ENCODE measurements around the gene RNASE9.
"Not testable (repeated sequence)": the region's sequence is repeated elsewhere in the genome, so short reads cannot be mapped to it uniquely, and the experiment has no call there.

Gene RNASE9

DNA sequence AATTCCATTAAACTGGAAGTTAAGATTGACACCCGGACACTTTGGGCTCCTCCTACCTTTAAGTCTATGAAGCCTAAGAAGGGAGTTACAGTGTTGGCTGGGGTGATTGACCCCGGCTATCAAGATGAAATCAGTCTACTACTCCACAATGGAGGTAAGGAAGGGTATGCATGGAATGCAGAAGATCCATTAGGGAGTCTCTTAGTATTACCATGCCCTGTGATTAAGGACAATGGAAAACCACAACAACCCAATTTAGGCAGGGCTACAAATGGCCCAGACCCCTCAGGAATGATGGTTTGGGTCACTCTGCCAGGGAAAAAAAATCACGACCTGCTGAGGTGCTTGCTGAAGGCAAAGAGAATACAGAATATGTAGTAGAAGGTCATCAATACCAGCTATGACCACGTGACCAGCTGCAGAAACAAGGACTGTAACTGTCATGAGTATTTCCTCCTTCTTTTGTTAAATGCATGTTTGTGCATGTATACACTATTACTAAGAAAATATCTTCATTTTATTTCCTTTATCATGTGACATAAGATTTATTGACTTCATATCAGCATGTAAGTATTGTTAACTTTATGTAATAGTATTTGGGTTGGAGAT lies 11.6 kb upstream of the RNASE9 start:
- H3K27me3 ChIP-seq (ENCODE audit: control insufficient read depth in 1 of 2, insufficient read depth in 2 of 2, low read length in 2 of 2); H3K9ac ChIP-seq (ENCODE audit: low read length in 2 of 2); H3K4me3 ChIP-seq (ENCODE audit: low read length in 2 of 2); H3K27ac ChIP-seq (ENCODE audit: low read length); H3K36me3 ChIP-seq (ENCODE audit: control insufficient read depth in 2 of 2, insufficient read depth in 2 of 2, low read length in 2 of 2); H3K4me1 ChIP-seq (ENCODE audit: control insufficient read depth, insufficient read depth, low read length): not testable (repeated sequence)
- peaks cover 10 to 12% of the 10 kb centered on the region in 2 donors for H3K9me3 ChIP-seq (ENCODE audit: control insufficient read depth in 2 of 2, low read length in 2 of 2)

DNA sequence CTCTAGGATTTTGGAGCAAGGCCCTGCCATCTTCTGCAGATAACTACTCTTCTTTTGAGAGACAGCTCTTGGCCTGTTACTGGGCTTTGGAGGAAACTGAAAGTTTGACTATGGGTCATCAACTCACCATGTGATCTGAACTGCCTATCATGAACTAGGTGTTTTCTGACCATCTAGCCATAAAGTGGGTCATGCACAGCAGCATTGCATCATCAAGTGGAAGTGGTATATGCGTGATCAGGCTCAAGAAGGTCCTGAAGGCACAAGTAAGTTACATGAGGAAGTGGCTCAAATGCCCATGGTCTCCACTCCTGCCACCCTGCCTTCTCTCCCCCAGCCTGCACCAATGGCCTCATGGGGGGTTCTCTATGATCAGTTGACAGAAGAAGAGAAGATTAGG lies 9.9 kb upstream of the RNASE9 start:
- not testable (repeated sequence) for H3K36me3 ChIP-seq (ENCODE audit: control insufficient read depth in 2 of 2, insufficient read depth in 2 of 2, low read length in 2 of 2); H3K27me3 ChIP-seq (ENCODE audit: control insufficient read depth in 1 of 2, insufficient read depth in 2 of 2, low read length in 2 of 2); H3K27ac ChIP-seq (ENCODE audit: low read length); H3K4me3 ChIP-seq (ENCODE audit: low read length in 2 of 2); H3K4me1 ChIP-seq (ENCODE audit: control insufficient read depth, insufficient read depth, low read length); H3K9ac ChIP-seq (ENCODE audit: low read length in 2 of 2)
- peaks cover 10 to 12% of the 10 kb centered on the region in 2 donors for H3K9me3 ChIP-seq (ENCODE audit: control insufficient read depth in 2 of 2, low read length in 2 of 2)

DNA sequence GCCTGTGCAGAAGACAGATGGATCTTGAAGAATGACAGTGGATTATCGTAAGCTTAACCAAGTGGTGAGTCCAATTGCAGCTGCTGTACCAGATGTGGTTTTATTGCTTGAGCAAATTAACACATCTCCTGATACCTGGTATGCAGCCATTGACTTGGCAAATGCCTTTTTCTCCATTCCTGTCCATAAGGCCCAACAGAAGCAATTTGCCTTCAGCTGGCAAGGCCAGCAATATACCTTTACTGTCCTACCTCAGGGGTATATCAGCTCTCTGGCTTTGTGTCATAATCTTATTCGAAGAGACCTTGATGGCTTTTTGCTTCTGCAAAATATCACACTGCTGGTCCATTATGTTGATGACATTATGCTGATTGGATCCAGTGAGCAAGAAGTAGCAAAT lies 9.0 kb upstream of the RNASE9 start:
- not testable (repeated sequence) for H3K27ac ChIP-seq (ENCODE audit: low read length); H3K4me3 ChIP-seq (ENCODE audit: low read length in 2 of 2); H3K36me3 ChIP-seq (ENCODE audit: control insufficient read depth in 2 of 2, insufficient read depth in 2 of 2, low read length in 2 of 2); H3K27me3 ChIP-seq (ENCODE audit: control insufficient read depth in 1 of 2, insufficient read depth in 2 of 2, low read length in 2 of 2); H3K9ac ChIP-seq (ENCODE audit: low read length in 2 of 2); H3K4me1 ChIP-seq (ENCODE audit: control insufficient read depth, insufficient read depth, low read length)
- peaks cover 10 to 12% of the 10 kb centered on the region in 2 donors for H3K9me3 ChIP-seq (ENCODE audit: control insufficient read depth in 2 of 2, low read length in 2 of 2)

DNA sequence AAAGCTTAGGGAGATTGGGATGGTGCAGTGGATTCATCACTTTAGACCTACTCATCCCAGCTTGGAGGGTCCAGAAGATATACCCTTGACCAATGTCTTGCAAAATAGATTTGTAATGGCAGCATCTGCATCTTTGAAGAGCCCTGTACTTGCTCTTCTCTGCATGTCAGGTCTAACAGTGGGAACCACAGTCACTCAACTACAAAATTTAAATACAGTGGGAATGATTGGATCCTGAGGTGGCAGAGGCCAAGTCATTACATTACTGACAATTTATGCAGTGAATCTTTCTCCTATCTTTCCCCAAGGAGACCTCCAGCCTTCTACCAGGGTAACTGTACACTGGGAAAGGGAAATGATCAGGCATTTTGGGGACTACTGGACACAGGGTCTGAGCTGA lies 8.2 kb upstream of the RNASE9 start:
- no peak overlapping the region for H3K27ac ChIP-seq (ENCODE audit: low read length)
- H3K9ac ChIP-seq (ENCODE audit: low read length in 2 of 2), result no peak overlapping the region
- H3K4me3 ChIP-seq (ENCODE audit: low read length in 2 of 2), result no peak overlapping the region
- H3K27me3 ChIP-seq (ENCODE audit: control insufficient read depth in 1 of 2, insufficient read depth in 2 of 2, low read length in 2 of 2), result no peaks in the 10 kb centered on the region
- H3K9me3 ChIP-seq (ENCODE audit: control insufficient read depth in 2 of 2, low read length in 2 of 2), result peaks cover 10 to 12% of the 10 kb centered on the region in 2 donors
- no peaks in the 10 kb centered on the region for H3K36me3 ChIP-seq (ENCODE audit: control insufficient read depth in 2 of 2, insufficient read depth in 2 of 2, low read length in 2 of 2)
- H3K4me1 ChIP-seq (ENCODE audit: control insufficient read depth, insufficient read depth, low read length), result no peaks in the 10 kb centered on the region

DNA sequence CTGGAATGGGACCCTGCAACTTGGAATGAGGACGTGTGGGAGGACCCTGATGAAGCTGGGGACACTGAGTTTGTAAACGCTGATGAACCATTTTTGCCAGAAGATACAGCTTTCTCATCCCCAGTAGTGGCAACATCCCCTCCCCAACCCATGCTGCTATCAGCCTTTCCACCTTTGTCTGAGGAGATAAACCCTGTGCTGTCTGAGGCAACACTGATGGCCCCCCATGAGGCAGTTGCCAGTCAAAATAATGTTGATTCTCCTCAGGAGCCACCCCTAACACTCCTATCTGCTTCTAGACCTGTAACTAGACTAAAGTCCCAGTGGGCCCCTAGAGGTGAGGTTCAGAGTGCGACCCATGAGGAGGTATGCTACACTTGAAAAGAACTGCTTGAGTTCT lies 7.5 kb upstream of the RNASE9 start:
- H3K9ac ChIP-seq (ENCODE audit: low read length in 2 of 2), result no peak overlapping the region
- no peak overlapping the region for H3K27ac ChIP-seq (ENCODE audit: low read length)
- no peaks in the 10 kb centered on the region for H3K36me3 ChIP-seq (ENCODE audit: control insufficient read depth in 2 of 2, insufficient read depth in 2 of 2, low read length in 2 of 2)
- H3K4me1 ChIP-seq (ENCODE audit: control insufficient read depth, insufficient read depth, low read length), result no peaks in the 10 kb centered on the region
- no peak overlapping the region for H3K4me3 ChIP-seq (ENCODE audit: low read length in 2 of 2)
- no peaks in the 10 kb centered on the region for H3K27me3 ChIP-seq (ENCODE audit: control insufficient read depth in 1 of 2, insufficient read depth in 2 of 2, low read length in 2 of 2)
- peaks cover 10 to 12% of the 10 kb centered on the region in 2 donors for H3K9me3 ChIP-seq (ENCODE audit: control insufficient read depth in 2 of 2, low read length in 2 of 2)

DNA sequence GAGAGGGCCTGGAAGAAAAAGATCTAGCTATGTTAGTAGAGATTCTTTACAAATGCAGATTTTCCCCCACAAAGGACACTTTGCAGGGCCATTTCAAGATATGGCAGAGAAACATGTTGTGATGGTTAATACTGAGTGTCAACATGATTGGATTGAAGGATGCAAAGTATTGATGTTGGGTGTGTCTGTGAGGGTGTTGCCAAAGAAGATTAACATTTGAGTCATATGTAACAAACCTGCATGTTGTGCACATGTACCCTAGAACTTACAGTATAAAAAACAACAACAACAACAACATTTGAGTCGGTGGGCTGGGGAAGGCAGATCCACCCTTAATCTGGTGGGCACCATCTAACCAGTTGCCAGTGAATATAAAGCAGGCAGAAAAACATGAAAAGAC lies 6.4 kb upstream of the RNASE9 start:
- H3K4me3 ChIP-seq (ENCODE audit: low read length in 2 of 2); H3K4me1 ChIP-seq (ENCODE audit: control insufficient read depth, insufficient read depth, low read length); H3K27ac ChIP-seq (ENCODE audit: low read length); H3K9ac ChIP-seq (ENCODE audit: low read length in 2 of 2); H3K27me3 ChIP-seq (ENCODE audit: control insufficient read depth in 1 of 2, insufficient read depth in 2 of 2, low read length in 2 of 2); H3K36me3 ChIP-seq (ENCODE audit: control insufficient read depth in 2 of 2, insufficient read depth in 2 of 2, low read length in 2 of 2): not testable (repeated sequence)
- peaks cover 10 to 12% of the 10 kb centered on the region in 2 donors for H3K9me3 ChIP-seq (ENCODE audit: control insufficient read depth in 2 of 2, low read length in 2 of 2)

DNA sequence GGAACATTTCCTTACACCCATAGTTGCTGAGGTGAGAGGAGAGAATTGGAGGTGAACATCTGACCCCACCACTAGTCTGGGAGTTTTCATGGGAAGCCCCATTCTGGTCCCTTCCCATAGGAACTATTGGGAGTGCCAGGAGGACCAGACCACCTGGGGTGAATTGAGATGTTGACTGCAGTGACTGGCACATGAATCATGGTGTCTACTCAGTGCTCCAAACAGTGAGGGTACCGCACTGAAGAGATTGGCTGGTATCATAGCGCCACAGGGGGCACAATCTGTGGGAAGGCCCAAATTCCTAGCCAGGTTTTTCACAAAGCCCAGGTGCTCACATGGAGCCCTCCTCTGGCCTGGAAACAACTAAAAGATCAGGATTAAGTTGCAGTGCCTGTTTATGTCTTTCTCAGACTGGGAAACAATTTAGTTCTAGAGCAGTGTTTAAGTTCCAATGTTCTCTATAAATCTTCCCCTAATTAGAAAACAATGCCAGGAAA lies 3.7 kb upstream of the RNASE9 start:
- H3K9ac ChIP-seq (ENCODE audit: low read length in 2 of 2), result no peak overlapping the region
- H3K4me1 ChIP-seq (ENCODE audit: control insufficient read depth, insufficient read depth, low read length), result no peaks in the 10 kb centered on the region
- no peak overlapping the region for H3K27ac ChIP-seq (ENCODE audit: low read length)
- no peaks in the 10 kb centered on the region for H3K36me3 ChIP-seq (ENCODE audit: control insufficient read depth in 2 of 2, insufficient read depth in 2 of 2, low read length in 2 of 2)
- H3K4me3 ChIP-seq (ENCODE audit: low read length in 2 of 2), result no peak overlapping the region
- H3K9me3 ChIP-seq (ENCODE audit: control insufficient read depth in 2 of 2, low read length in 2 of 2), result peaks cover 8 to 12% of the 10 kb centered on the region in 2 donors
- no peaks in the 10 kb centered on the region for H3K27me3 ChIP-seq (ENCODE audit: control insufficient read depth in 1 of 2, insufficient read depth in 2 of 2, low read length in 2 of 2)

DNA sequence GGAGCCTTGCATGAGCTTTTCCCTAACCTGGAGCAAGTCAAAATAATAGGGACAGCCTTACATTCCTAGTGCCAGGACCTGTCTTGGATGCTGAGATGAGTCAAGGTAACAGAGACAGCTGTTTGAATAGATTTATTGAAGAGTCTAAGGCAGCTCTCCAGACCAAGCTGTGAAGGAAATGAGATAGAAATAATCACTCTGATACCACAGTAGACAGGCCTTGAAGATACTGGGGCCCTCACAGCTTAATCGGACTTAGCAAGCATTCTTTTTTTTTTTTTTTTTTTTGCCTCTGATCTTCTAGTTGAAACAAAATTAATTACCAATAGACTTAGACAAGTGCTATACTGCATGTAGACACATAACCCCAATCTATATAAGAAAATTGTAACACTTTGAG lies 3.1 kb upstream of the RNASE9 start:
- no peaks in the 10 kb centered on the region for H3K4me1 ChIP-seq (ENCODE audit: control insufficient read depth, insufficient read depth, low read length)
- no peaks in the 10 kb centered on the region for H3K27me3 ChIP-seq (ENCODE audit: control insufficient read depth in 1 of 2, insufficient read depth in 2 of 2, low read length in 2 of 2)
- no peak overlapping the region for H3K9ac ChIP-seq (ENCODE audit: low read length in 2 of 2)
- no peak overlapping the region for H3K27ac ChIP-seq (ENCODE audit: low read length)
- H3K9me3 ChIP-seq (ENCODE audit: control insufficient read depth in 2 of 2, low read length in 2 of 2), result peaks cover 2 to 8% of the 10 kb centered on the region in 2 donors
- H3K4me3 ChIP-seq (ENCODE audit: low read length in 2 of 2), result no peak overlapping the region
- no peaks in the 10 kb centered on the region for H3K36me3 ChIP-seq (ENCODE audit: control insufficient read depth in 2 of 2, insufficient read depth in 2 of 2, low read length in 2 of 2)

DNA sequence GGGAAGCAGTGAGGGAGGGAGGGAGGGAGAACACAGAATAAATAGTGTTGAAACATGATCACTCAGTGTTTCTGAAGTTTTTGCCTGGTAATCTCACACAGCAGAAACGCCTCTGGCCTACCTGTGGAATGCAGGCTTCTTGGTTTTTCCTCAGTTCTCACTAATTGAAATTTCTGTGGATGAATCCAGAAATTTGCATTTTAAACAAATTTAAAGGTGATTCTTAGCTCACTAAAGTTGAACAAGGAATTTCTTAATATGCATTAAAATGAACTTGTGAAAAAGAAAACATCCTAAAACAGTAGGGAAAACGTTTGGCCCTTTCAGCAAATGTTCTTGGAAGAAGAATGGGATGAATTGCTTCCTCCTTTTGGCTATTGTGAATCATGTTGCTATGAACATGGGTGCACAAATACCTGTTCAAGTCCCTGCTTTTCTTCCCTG lies 1.4 kb downstream of the RNASE9 start:
- Histone ChIP-seq H3K9me3 (ENCODE audit: control insufficient read depth in 2 of 2, low read length in 2 of 2) (no peaks in the 10 kb centered on the region), H3K36me3 (ENCODE audit: control insufficient read depth in 2 of 2, insufficient read depth in 2 of 2, low read length in 2 of 2) (no peaks in the 10 kb centered on the region), H3K9ac (ENCODE audit: low read length in 2 of 2) (no peak overlapping the region), H3K27me3 (ENCODE audit: control insufficient read depth in 1 of 2, insufficient read depth in 2 of 2, low read length in 2 of 2) (no peaks in the 10 kb centered on the region), H3K4me1 (ENCODE audit: control insufficient read depth, insufficient read depth, low read length) (no peaks in the 10 kb centered on the region), H3K4me3 (ENCODE audit: low read length in 2 of 2) (no peak overlapping the region), H3K27ac (ENCODE audit: low read length) (no peak overlapping the region)

DNA sequence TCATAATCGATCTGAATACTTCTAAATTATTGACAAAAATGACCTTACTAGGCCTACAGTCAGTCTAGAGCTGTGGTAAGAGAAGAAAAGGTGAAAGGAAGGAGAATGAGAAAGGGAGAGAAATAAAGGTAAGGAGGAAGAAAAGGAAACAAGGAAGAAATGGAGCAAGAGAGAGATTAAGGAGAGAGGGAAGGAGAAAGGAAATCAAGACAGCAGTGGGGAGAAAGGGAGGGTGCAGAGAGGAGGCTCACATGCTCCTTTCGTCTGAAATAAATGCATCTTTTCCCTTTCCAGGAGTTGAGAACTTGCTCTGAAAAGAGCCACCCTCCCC lies 3.7 kb downstream of the RNASE9 start:
- Histone ChIP-seq H3K4me3 (ENCODE audit: low read length in 2 of 2) (no peak overlapping the region), H3K9me3 (ENCODE audit: control insufficient read depth in 2 of 2, low read length in 2 of 2) (no peaks in the 10 kb centered on the region), H3K27ac (ENCODE audit: low read length) (no peak overlapping the region), H3K4me1 (ENCODE audit: control insufficient read depth, insufficient read depth, low read length) (no peaks in the 10 kb centered on the region), H3K9ac (ENCODE audit: low read length in 2 of 2) (no peak overlapping the region), H3K27me3 (ENCODE audit: control insufficient read depth in 1 of 2, insufficient read depth in 2 of 2, low read length in 2 of 2) (no peaks in the 10 kb centered on the region), H3K36me3 (ENCODE audit: control insufficient read depth in 2 of 2, insufficient read depth in 2 of 2, low read length in 2 of 2) (no peaks in the 10 kb centered on the region)

DNA sequence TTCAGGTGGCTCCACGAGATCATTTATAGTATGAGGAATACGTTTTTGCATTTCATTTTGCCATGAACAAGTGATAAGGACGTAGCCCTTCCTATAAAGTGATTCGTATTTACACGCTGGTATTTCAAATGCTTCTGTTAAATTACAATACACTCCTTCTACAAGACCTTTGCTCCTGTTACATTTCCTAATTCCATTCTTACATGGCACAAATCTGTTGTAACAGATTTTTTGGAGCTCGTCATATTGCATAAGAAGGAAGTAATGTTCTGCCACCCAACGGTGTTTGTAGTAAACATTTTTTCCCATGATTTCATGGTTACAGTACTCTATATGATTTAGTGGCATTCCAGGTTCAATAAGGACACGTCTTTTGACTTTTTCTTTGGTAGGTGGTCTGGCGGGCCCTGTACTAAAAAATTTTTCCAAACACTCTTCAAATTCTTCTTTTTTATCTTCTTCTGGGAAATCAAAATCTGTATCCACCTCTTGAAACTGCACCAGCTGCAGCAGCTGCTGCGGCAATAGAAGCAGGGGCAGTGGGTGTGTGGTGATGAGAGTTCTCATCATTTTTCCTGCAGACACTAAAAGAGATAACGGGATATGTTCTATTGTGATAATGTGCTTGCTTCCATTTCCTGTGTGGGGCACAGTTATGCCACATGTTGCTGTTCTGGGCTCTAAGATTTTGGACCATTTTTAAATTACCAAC lies 4.2 kb downstream of the RNASE9 start:
- Histone ChIP-seq H3K36me3 (ENCODE audit: control insufficient read depth in 2 of 2, insufficient read depth in 2 of 2, low read length in 2 of 2) (no peaks in the 10 kb centered on the region), H3K4me3 (ENCODE audit: low read length in 2 of 2) (no peak overlapping the region), H3K27me3 (ENCODE audit: control insufficient read depth in 1 of 2, insufficient read depth in 2 of 2, low read length in 2 of 2) (no peaks in the 10 kb centered on the region)

More for the DNA sequence above, 4.2 kb downstream of the RNASE9 start:
- Histone ChIP-seq H3K27ac (ENCODE audit: low read length) (no peak overlapping the region), H3K4me1 (ENCODE audit: control insufficient read depth, insufficient read depth, low read length) (no peaks in the 10 kb centered on the region), H3K9me3 (ENCODE audit: control insufficient read depth in 2 of 2, low read length in 2 of 2) (no peaks in the 10 kb centered on the region), H3K9ac (ENCODE audit: low read length in 2 of 2) (no peak overlapping the region)

All from stomach smooth muscle (tissue), 2 donors.